HUES64 (cell line): ENCODE data around the gene NUPR2.
"Not testable (repeated sequence)": the region's sequence is repeated elsewhere in the genome, so short reads cannot be mapped to it uniquely, and the experiment has no call there.

Experiments
- H3K27ac ChIP-seq: 2 replicates; pipeline ENCODE4 v1.7.0; 2013; ENCODE audit warnings: low read depth, low read length, inconsistent platforms
- H3K27me3 ChIP-seq: 2 replicates; pipeline ENCODE4 v1.6.1; 2013; ENCODE audit warnings: mild to moderate bottlenecking, low read length; ENCODE audit not compliant: insufficient read depth
- H3K36me3 ChIP-seq: 2 replicates; pipeline ENCODE4 v1.6.1; 2013; ENCODE audit warnings: mild to moderate bottlenecking, low read length; ENCODE audit not compliant: insufficient read depth
- H3K4me1 ChIP-seq: 2 replicates; pipeline ENCODE4 v1.6.1; 2013; ENCODE audit warnings: mild to moderate bottlenecking, low read length, moderate library complexity; ENCODE audit not compliant: insufficient read depth
- H3K4me3 ChIP-seq: 2 replicates; pipeline ENCODE4 v1.5.1; 2013; ENCODE audit warnings: mild to moderate bottlenecking, low read length, moderate library complexity
- H3K9ac ChIP-seq: 2 replicates; pipeline ENCODE4 v1.6.1; 2013; ENCODE audit warnings: mild to moderate bottlenecking, low read depth, low read length
- H3K9me3 ChIP-seq: 2 replicates; pipeline ENCODE4 v1.6.1; 2013; ENCODE audit warnings: low read depth, low read length; ENCODE audit not compliant: insufficient read depth
- WGBS: fragments of 150-250, 120-280 bp; methylation state at CpG from one replicate; pipeline ENCODE4 v1.1.7; 2013; ENCODE audit warnings: missing lambda C conversion rate; 5-methylcytosine and 5-hydroxymethylcytosine counted together

Gene NUPR2

GRCh38 chr7:56106108-56107073 is 9.8 kb downstream of the NUPR2 start, which contains the start of gene CHCHD2:
TSS of gene CHCHD2 (minus strand) at chr7:56106476. CDS start at chr7:56106413, 63 bp downstream.
- peaks cover 26% of the 10 kb centered on the region for H3K36me3 ChIP-seq
- no peaks in the 10 kb centered on the region for H3K27me3 ChIP-seq
- 8% methylated on average over 56 of the region's 57 CpGs for WGBS
- H3K27ac ChIP-seq = peak within 1 kb of the TSS; percentile 86
- H3K4me1 ChIP-seq = no peaks in the 10 kb centered on the region
- peak within 1 kb of the TSS; percentile 83 for H3K9ac ChIP-seq
- H3K9me3 ChIP-seq = peaks cover 18% of the 10 kb centered on the region
- H3K4me3 ChIP-seq = peak within 1 kb of the TSS; percentile 84

GRCh38 chr7:56105508-56105907 is 10.7 kb downstream of the NUPR2 start:
- 39% methylated on average over 6 of the region's 6 CpGs for WGBS
- Histone ChIP-seq H3K27ac (0 out of 2 replicates have a peak overlapping the region, but pooled peaks have one; percentile 86), H3K9me3 (peaks cover 18% of the 10 kb centered on the region), H3K4me3 (peak overlapping the region; percentile 84), H3K9ac (peak overlapping the region; percentile 83), H3K27me3 (no peaks in the 10 kb centered on the region), H3K4me1 (no peaks in the 10 kb centered on the region), H3K36me3 (peaks cover 35% of the 10 kb centered on the region)

DNA sequence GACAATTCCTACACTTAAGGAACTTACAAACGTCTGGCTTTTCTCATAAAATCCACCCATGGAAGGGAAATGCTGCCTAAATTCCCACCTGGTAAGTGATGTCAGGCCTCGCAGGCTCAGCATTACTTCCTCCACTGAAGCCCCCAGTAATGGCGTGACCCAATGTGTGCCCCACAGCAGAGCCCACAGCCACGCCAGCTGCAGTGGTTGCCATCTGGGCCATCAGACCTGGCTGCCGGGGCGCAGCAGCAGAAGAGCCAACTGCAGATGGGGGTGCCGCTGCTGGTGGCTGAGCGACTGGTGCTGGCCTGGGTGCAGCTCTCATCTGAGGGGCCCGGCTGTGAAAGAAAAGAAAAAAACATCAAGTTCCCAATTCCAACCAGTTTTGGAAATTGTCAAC is 12.1 kb downstream of the NUPR2 start:
- H3K9me3 ChIP-seq = peaks cover 18% of the 10 kb centered on the region
- H3K27ac ChIP-seq, H3K27me3 ChIP-seq, H3K9ac ChIP-seq, H3K4me1 ChIP-seq, H3K4me3 ChIP-seq: not testable (repeated sequence)
- 94% methylated on average over 9 of the region's 9 CpGs for WGBS
- peaks cover 43% of the 10 kb centered on the region for H3K36me3 ChIP-seq

DNA sequence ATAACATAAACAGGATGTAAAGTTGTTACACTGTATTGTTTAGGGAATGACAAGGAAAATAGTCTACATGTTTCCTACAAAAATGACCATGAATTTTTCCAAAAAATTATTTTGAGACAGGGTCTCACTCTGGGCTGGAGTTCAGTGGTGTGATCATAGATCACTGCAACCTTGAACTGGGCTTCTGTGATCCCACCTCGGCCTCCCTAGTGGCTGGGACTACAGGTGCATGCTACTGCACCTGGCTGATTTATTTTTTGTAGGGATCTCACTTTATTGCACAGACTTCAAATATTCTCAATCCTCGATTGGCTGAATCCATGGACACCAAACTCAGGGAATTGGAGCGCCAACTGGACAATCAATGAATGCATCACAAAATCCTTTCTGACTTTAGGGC is 16.6 kb downstream of the NUPR2 start:
- 93% methylated on average over 3 of the region's 3 CpGs for WGBS
- Histone ChIP-seq H3K27me3 (no peaks in the 10 kb centered on the region), H3K36me3 (peaks cover 43% of the 10 kb centered on the region)

GRCh38 chr7:56098187-56099008 is 17.8 kb downstream of the NUPR2 start:
- H3K36me3 ChIP-seq = peaks cover 35% of the 10 kb centered on the region
- 96% methylated on average over 6 of the region's 8 CpGs for WGBS
- H3K9me3 ChIP-seq, H3K4me1 ChIP-seq, H3K4me3 ChIP-seq, H3K27me3 ChIP-seq, H3K27ac ChIP-seq, H3K9ac ChIP-seq: not testable (repeated sequence)

More for the DNA sequence above, 16.6 kb downstream of the NUPR2 start:
- Histone ChIP-seq H3K9ac (no peak overlapping the region), H3K9me3 (no peaks in the 10 kb centered on the region), H3K4me1 (no peaks in the 10 kb centered on the region), H3K27ac (no peak overlapping the region), H3K4me3 (no peak overlapping the region)

DNA sequence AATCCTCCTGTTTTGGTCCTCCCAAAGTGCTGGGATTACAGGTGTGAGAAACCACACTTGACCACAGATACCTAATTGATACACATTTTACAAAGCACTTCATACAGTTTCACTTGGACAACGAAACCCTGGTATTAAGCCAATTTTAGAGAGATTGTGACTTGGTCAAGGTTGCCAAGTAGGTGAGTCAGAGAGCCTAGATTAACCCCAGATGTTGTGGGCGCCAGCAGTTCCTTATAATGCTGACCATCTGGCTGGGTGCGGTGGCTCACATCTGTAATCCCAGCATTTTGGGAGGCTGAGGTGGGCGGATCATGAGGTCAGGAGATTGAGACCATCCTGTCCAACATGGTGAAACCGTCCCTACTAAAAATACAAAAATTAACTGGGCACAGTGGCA is 18.5 kb downstream of the NUPR2 start:
- H3K9me3 ChIP-seq = no peaks in the 10 kb centered on the region
- WGBS = 97% methylated on average over 5 of the region's 5 CpGs
- H3K4me3 ChIP-seq = no peak overlapping the region
- H3K27ac ChIP-seq = no peak overlapping the region
- no peaks in the 10 kb centered on the region for H3K27me3 ChIP-seq
- H3K4me1 ChIP-seq = no peaks in the 10 kb centered on the region
- H3K9ac ChIP-seq = no peak overlapping the region
- peaks cover 28% of the 10 kb centered on the region for H3K36me3 ChIP-seq

GRCh38 chr7:56092789-56093531 is 23.3 kb downstream of the NUPR2 start, which contains the start of gene PHKG1:
TSS of gene PHKG1 (minus strand) at chr7:56092952. CDS start at chr7:56088941, 4,011 bp downstream.
- Histone ChIP-seq H3K9me3 (no peaks in the 10 kb centered on the region), H3K4me1 (no peaks in the 10 kb centered on the region), H3K27me3 (no peaks in the 10 kb centered on the region), H3K27ac (no peak within 1 kb of the TSS), H3K36me3 (no peaks in the 10 kb centered on the region), H3K9ac (no peak within 1 kb of the TSS), H3K4me3 (no peak within 1 kb of the TSS)
- 88% methylated on average over 19 of the region's 19 CpGs for WGBS

- not testable (repeated sequence) for H3K4me1 ChIP-seq, H3K36me3 ChIP-seq, H3K9ac ChIP-seq, H3K4me3 ChIP-seq, H3K27me3 ChIP-seq, H3K9me3 ChIP-seq, H3K27ac ChIP-seq
- WGBS = 94% methylated on average over 5 of the region's 6 CpGs
Measured at GRCh38 chr7:56092388-56092787, 23.8 kb downstream of the NUPR2 start.

- no peaks in the 10 kb centered on the region for H3K36me3 ChIP-seq
- H3K9ac ChIP-seq = no peak overlapping the region
- H3K27me3 ChIP-seq = no peaks in the 10 kb centered on the region
- 94% methylated on average over 3 of the region's 3 CpGs for WGBS
- no peak overlapping the region for H3K27ac ChIP-seq
- no peaks in the 10 kb centered on the region for H3K9me3 ChIP-seq
- H3K4me3 ChIP-seq = no peak overlapping the region
- H3K4me1 ChIP-seq = no peaks in the 10 kb centered on the region
Measured at GRCh38 chr7:56091591-56091990, 24.6 kb downstream of the NUPR2 start.

DNA sequence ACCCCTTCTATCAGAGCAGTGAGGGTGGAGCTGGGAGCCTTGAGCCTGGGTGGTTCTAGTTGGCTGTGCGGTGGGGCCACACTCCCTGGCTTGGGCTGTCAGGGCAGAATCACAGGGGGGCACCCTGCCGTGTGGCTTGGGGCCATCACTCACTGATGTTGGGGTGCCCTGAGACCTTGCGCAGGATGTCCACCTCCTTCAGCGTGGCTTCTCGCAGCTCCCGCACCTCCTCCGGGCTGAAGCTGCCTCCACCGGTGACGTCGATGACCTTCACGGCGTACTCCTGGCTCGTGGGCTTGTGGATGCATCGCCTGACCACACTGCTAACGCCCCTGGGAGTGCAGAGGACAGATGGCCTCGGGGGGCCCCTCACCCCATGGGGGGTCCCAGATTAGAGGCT is 28.8 kb downstream of the NUPR2 start:
- WGBS = 95% methylated on average over 16 of the region's 16 CpGs
- no peaks in the 10 kb centered on the region for H3K4me1 ChIP-seq
- H3K36me3 ChIP-seq = no peaks in the 10 kb centered on the region
- H3K9me3 ChIP-seq = no peaks in the 10 kb centered on the region
- H3K27me3 ChIP-seq = no peaks in the 10 kb centered on the region
- H3K4me3 ChIP-seq = no peak overlapping the region
- H3K27ac ChIP-seq = no peak overlapping the region
- no peak overlapping the region for H3K9ac ChIP-seq
